Fibroblast of villous mesenchyme (primary cell): ENCODE measurements around the gene KCTD3. TPM values are rescaled to one million over a fixed set of nuclear protein-coding genes. Genes with fewer than 3 reads are reported as not detected.

Experiments
- DNase-seq: peaks from one replicate; pipeline ENCODE4 v3.0.0-alpha.2; 2010; ENCODE audit warnings: low read depth
- H3K4me3 ChIP-seq: 2 replicates; pipeline ENCODE4 v1.5.1; 2011; ENCODE audit warnings: low read depth, mild to moderate bottlenecking, low read length
- CTCF ChIP-seq: IDR thresholded peaks from 2 replicates; pipeline ENCODE4 v1.5.1; 2012; ENCODE audit warnings: low read depth, mild to moderate bottlenecking, low read length; ENCODE audit not compliant: insufficient read depth
- total RNA-seq: library from RNA; depleted of rRNA; stranded (reverse); fragments of >200 nt; gene quantifications from 2 replicates; pipeline ENCODE4 v1.2.3, GENCODE V29; 2012

The KCTD3 gene
- total RNA-seq, 1 donor = 60.9 TPM

GRCh38 chr1:215542301-215542700 lies 24.8 kb upstream of the KCTD3 start:
- DNase-seq = no peak
- TF ChIP-seq CTCF = no peak
- no peak overlapping the region for H3K4me3 ChIP-seq

GRCh38 chr1:215543191-215543606 lies 23.9 kb upstream of the KCTD3 start:
- no peak for TF ChIP-seq CTCF
- peak; percentile 75 for DNase-seq
- H3K4me3 ChIP-seq = no peak overlapping the region

- no peak overlapping the region for H3K4me3 ChIP-seq
- TF ChIP-seq CTCF = no peak
- DNase-seq = no peak
Observed at GRCh38 chr1:215543806-215544205, 23.3 kb upstream of the KCTD3 start.

GRCh38 chr1:215544566-215544965 lies 22.5 kb upstream of the KCTD3 start:
- no peak overlapping the region for H3K4me3 ChIP-seq
- DNase-seq = peak; percentile 36
- TF ChIP-seq CTCF = no peak

- no peak for DNase-seq
- no peak for TF ChIP-seq CTCF
- no peak overlapping the region for H3K4me3 ChIP-seq
Observed at GRCh38 chr1:215545096-215545495, 22.0 kb upstream of the KCTD3 start.

GRCh38 chr1:215547011-215547410 lies 20.1 kb upstream of the KCTD3 start:
- TF ChIP-seq CTCF = no peak
- DNase-seq = peak; percentile 26
- no peak overlapping the region for H3K4me3 ChIP-seq

GRCh38 chr1:215551806-215552205 lies 15.3 kb upstream of the KCTD3 start:
- no peak for DNase-seq
- no peak overlapping the region for H3K4me3 ChIP-seq
- no peak for TF ChIP-seq CTCF
